ENCODE results near the gene SLC25A3.

DNA sequence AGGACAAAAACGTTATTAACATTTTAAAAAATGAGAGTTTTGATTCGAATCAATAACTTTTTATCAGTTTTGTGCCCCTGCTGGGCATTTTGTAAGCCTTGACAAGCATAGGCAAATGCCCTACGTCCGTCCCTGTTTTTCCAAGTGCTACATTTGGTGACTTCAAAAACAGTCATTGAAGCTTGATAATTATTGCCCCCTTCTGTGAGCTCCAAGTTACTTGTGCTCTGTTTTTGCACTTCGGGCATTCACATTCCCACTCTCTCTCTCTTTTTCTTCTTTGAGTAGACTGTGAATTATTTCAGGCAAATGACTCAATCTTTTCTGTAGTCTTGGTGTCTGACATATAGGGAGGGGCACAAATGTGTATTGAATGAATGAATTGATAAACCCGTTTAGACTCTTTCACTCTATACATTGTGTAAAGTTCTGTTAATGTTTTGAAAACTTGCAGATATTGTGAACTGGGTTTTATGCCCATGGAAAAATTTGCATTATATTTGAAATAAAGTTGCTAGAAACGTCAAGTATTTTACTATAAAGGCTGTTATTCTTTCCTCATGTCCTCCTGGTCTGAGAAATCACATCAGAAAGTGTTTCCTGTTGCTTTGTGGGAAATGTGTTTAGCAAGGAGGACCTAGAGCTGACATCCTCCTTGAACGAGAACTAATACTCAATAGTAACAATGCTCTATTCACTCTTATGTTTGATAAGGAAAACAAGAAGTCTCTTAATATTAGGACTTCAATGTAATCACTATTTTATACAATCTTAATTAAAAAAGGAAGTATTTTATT is 53.0 kb downstream of the SLC25A3 start:
- TF ChIP-seq, protein P1, sequence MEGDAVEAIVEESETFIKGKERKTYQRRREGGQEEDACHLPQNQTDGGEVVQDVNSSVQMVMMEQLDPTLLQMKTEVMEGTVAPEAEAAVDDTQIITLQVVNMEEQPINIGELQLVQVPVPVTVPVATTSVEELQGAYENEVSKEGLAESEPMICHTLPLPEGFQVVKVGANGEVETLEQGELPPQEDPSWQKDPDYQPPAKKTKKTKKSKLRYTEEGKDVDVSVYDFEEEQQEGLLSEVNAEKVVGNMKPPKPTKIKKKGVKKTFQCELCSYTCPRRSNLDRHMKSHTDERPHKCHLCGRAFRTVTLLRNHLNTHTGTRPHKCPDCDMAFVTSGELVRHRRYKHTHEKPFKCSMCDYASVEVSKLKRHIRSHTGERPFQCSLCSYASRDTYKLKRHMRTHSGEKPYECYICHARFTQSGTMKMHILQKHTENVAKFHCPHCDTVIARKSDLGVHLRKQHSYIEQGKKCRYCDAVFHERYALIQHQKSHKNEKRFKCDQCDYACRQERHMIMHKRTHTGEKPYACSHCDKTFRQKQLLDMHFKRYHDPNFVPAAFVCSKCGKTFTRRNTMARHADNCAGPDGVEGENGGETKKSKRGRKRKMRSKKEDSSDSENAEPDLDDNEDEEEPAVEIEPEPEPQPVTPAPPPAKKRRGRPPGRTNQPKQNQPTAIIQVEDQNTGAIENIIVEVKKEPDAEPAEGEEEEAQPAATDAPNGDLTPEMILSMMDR (IDR thresholded peaks at IDR 0.05; ENCODE audit: insufficient read depth, low read length) = no peak
- TF ChIP-seq, protein P2, sequence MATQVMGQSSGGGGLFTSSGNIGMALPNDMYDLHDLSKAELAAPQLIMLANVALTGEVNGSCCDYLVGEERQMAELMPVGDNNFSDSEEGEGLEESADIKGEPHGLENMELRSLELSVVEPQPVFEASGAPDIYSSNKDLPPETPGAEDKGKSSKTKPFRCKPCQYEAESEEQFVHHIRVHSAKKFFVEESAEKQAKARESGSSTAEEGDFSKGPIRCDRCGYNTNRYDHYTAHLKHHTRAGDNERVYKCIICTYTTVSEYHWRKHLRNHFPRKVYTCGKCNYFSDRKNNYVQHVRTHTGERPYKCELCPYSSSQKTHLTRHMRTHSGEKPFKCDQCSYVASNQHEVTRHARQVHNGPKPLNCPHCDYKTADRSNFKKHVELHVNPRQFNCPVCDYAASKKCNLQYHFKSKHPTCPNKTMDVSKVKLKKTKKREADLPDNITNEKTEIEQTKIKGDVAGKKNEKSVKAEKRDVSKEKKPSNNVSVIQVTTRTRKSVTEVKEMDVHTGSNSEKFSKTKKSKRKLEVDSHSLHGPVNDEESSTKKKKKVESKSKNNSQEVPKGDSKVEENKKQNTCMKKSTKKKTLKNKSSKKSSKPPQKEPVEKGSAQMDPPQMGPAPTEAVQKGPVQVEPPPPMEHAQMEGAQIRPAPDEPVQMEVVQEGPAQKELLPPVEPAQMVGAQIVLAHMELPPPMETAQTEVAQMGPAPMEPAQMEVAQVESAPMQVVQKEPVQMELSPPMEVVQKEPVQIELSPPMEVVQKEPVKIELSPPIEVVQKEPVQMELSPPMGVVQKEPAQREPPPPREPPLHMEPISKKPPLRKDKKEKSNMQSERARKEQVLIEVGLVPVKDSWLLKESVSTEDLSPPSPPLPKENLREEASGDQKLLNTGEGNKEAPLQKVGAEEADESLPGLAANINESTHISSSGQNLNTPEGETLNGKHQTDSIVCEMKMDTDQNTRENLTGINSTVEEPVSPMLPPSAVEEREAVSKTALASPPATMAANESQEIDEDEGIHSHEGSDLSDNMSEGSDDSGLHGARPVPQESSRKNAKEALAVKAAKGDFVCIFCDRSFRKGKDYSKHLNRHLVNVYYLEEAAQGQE (IDR thresholded peaks at IDR 0.05; ENCODE audit: insufficient replicate concordance, low read depth) = no peak
- TF ChIP-seq POLR2AphosphoS5 (IDR thresholded peaks at IDR 0.05; ENCODE audit: low read depth) = no peak
- TF ChIP-seq SPI1 (IDR thresholded peaks at IDR 0.05; ENCODE audit: borderline replicate concordance, low read depth) = no peak
